GM19328 (cell line): ENCODE measurements around the gene RCOR1.
"Not testable (repeated sequence)": the region's sequence is repeated elsewhere in the genome, so short reads cannot be mapped to it uniquely, and the experiment has no call there.

ENCODE experiments used
- ATAC-seq: cut with Tn5 transposase; IDR thresholded peaks from one replicate; pipeline ENCODE4 v1.9.1; 2021; ENCODE audit warnings: mild to moderate bottlenecking, moderate library complexity; ENCODE audit not compliant: unreplicated experiment

The RCOR1 gene

DNA sequence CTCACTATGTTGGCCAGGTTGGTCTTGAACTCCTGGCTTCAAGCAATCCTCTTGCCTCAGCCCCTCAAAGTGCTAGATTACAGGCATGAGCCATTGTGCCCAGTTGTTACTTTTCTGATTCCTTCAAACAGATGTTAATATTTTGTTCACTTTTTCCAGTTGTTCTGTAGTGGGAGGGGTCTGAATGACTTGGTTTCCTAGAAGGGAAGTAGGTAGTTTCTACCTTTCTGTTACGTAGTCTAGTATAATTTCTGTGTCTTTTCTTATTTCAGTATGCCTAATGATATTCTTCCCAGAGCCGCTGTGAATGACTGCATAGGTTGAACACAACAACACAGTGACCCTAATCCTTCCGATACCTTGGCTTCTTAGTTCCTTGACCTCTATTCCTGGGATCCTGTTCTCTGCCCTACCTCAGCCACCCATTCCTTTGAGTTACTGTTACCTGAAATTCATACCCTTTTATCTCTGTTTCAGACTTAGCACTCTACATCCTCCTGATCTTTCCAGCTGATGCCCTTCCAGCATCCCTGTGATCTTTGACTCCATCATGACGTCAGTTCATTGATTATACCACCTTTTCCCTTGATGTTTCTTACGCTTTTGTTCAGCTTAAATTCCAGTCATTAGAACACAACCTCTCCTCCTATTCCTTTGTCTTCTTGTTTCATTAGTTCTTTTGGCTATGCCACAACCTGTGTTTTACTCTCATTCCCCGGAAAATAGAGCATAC, 33.3 kb downstream of the RCOR1 start:
- no peak for ATAC-seq

- no peak for ATAC-seq
Observed at GRCh38 chr14:102626530-102626929, 34.1 kb downstream of the RCOR1 start.

GRCh38 chr14:102629011-102629444, 36.6 kb downstream of the RCOR1 start:
- no peak for ATAC-seq

DNA sequence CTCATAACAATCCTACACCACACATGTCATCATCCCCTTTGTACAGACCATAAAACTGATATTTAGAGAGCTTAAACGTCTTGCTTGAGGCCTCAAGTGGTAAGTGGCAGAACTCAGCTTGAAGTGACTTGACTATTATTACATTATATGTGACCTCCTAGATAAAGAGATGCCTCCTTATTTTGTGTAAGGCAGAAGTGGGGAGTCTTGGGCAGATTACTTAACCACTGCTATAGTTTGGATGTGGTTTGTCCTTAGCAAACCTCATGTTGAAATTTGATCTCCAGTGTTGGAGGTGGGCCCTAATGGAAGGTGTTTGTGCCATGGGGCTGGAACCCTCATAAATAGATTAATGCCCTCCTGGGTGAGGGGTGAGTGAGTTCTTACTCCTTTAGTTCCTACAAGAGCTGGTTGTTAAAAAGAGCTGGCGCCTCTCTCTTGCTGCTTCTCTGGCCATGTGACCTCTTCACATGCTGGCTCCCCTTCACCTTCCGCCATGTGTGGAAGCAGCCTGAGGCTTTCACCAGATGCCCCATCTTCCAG, 37.4 kb downstream of the RCOR1 start:
- no peak for ATAC-seq

DNA sequence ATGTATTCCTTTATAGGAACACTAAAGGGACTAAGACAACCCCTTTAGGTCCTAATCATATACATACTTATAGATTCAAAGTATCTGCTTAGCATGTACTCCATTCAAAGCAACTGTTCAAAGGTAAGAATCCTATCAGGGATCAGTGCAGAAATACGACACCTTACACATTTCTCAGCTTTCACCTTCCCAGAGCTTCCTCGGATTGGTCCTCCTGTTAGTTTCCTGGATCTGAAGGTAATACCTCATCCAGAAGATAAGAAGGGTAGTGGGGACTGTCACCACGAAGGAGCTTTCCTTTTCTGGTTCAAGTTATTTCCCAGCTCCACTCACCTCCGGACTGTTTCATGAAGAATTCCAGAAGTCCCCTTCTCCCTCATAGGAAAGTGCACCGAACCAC, 38.0 kb downstream of the RCOR1 start:
- ATAC-seq: no peak

GRCh38 chr14:102630881-102631280, 38.4 kb downstream of the RCOR1 start:
- ATAC-seq: no peak

- no peak for ATAC-seq
Observed at GRCh38 chr14:102633906-102634595, 41.6 kb downstream of the RCOR1 start.

GRCh38 chr14:102639611-102640010, 47.2 kb downstream of the RCOR1 start:
- not testable (repeated sequence) for ATAC-seq

DNA sequence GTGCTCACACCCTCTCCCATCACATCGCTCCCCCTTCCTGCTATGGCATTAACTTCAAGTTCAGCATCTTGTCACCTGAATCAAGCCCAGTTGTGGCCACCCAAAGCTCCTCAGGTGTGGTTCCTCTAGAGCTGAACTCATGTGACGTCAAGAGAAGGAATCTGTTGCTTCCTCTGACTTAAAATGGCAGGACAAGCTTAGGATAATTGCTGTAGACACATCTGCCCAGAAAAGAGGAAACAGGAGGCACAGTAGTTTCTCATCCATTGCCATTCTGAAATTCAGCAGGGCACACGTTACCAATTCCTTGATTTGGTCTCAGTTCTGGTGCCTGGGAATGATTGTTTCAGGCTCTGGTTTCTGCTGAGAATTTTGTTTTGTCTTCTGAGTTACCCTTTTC, 52.1 kb downstream of the RCOR1 start:
- ATAC-seq: no peak

DNA sequence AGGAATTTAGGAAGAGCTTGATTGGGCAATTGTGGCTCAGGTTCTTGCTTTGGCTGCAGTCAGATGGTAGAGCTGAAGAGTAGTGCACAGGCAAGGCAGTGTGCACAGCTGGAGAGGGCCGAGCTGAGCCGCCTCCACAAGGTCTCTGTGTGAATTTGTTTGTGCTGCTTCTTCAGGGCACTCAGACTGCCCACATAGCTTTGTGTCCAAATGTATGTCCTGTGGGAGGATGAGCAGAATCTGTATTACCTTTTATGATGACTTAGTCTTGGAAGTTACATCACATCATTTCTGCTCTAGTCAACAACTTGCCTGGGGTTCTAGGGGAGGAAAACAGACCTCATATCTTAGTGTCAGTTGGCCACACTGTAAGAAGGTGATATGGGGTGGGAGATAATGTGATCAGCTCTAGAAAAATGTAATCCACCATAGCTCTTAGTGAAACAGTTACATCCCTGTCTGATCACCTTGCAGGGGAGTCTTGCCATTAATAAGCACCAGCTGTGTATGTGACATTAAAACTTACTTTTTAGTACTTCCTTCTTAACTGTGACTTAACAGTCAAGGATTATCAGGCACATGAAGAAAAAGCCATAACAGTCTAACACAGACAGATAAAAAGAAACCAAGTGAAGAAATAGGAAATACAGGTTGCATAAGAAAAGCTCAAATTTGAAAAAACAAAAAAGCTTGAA, 53.4 kb downstream of the RCOR1 start:
- ATAC-seq: no peak

- ATAC-seq: no peak
Observed at GRCh38 chr14:102646615-102647014, 54.2 kb downstream of the RCOR1 start.

GRCh38 chr14:102652194-102652593, 59.7 kb downstream of the RCOR1 start:
- ATAC-seq: no peak

- ATAC-seq: no peak
Observed at GRCh38 chr14:102654298-102654697, 61.8 kb downstream of the RCOR1 start.

DNA sequence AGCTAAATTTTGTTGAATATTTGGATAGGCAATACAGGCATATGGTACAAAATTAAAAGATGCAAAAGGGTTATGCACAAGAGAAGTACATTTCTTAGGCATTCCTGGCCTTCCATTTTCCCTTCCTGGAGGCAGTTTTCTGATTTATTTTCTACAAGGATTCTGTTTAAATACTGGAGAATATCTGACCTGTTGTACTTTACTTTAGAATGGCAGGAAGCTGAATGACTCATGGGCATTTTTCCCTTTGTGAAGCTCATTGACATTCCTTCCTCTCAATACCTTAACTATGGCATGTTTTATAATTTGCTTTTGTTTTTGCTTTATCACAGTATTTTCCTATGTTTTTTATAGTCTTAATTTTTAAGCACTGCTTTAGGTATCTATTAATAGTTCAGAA, 62.7 kb downstream of the RCOR1 start:
- ATAC-seq: no peak

GRCh38 chr14:102659797-102660196, 67.3 kb downstream of the RCOR1 start:
- ATAC-seq: no peak

DNA sequence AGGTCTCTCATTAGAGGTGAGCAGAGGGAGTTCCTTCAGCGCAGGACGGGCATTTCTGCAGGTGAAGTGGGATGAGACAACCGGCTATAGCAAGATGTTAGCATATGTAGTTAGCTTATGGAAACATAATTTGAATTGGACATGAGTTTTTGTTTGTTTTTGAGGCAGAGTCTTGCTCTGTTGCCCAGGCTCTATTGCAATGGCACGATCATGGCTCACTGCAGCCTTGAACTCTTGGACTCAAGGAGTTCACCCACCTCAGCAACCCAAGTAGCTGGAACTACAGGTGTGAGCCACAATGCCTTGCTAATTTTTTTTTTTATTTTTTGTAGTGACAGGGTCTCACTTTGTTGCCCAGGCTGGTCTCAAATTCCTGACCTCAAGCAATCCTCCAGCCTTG, 69.2 kb downstream of the RCOR1 start:
- ATAC-seq: no peak

DNA sequence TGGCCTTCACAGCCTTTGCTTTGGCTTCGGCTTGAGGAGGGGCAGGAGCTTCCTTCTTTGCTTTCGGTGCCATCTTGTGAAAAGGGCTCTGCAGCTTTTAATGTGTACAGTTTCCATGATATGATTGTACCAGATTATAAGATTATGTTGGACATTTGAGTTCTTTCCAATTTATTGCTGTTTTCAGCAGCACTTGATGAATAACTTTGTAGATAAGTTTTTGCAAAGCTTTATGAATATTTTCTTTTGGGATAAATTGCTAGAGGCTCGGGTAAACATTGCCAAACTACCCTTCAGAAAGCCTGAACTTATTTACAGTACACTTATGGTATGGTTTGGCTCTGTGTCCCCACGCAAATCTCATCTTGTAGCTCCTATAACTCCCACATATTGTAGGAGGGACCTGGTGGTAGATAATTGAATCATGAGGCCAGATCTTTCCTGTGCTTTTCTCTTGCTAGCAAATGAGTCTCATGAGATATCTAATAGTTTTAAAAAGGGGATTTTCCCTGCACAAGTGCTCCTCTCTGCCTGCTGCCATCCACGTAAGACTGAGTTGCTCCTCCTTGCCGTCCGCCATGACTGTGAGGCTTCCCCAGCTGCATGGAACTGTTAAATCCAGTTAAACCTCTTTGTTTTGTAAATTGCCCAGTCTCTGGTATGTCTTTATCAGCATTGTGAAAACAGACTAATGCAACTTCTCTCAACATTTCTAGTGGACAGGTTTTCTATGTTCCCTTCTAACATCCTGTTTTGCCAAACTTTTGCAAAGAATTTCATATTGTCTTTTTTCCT, 70.4 kb downstream of the RCOR1 start:
- ATAC-seq: no peak

- ATAC-seq: no peak
Observed at GRCh38 chr14:102663440-102663839, 71.0 kb downstream of the RCOR1 start.

GRCh38 chr14:102665621-102666020, 73.2 kb downstream of the RCOR1 start:
- ATAC-seq: no peak

GRCh38 chr14:102666635-102667034, 74.2 kb downstream of the RCOR1 start:
- ATAC-seq: no peak

DNA sequence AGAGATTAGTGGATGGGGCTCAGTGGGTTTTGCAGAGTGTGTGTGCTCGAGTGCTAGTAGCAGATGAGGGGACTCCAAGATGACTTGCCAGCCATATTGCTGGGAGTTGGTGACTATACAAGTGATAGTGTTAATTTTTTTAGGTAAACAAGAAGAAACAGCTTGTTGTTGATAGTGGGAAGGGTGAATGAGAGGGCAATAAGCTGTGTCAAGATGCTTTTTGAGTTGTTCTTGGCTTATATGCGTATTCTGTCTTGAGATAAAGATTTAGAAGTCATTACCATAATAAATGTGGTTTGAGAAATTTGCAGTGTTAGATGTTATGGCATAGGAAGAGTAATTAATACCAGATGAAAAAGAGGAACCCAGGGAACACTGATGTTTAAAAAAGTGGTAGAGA, 75.3 kb downstream of the RCOR1 start:
- ATAC-seq: no peak
